Osteoblast (primary cell): ENCODE data around the gene TDRD3. TPM values are rescaled to one million over a fixed set of nuclear protein-coding genes. Genes with fewer than 3 reads are reported as not detected.

Experiments
- DNase-seq: peaks from one replicate; pipeline ENCODE4 v3.0.0; 2011; ENCODE audit warnings: low spot score, mixed read lengths; ENCODE audit not compliant: insufficient read length; ENCODE audit errors: missing footprints
- H2AFZ ChIP-seq: 2 replicates; pipeline ENCODE4 v1.6.0; 2011; ENCODE audit warnings: mild to moderate bottlenecking, low read length
- H3K27ac ChIP-seq: 2 replicates; pipeline ENCODE4 v1.5.1; 2011; ENCODE audit warnings: mild to moderate bottlenecking, low read depth, low read length, moderate library complexity
- H3K27me3 ChIP-seq: 2 replicates; pipeline ENCODE4 v1.6.0; 2012; ENCODE audit warnings: mild to moderate bottlenecking, control low read depth, inconsistent platforms, low read length, moderate library complexity; ENCODE audit not compliant: insufficient read depth
- H3K36me3 ChIP-seq: 2 replicates; pipeline ENCODE4 v1.5.1; 2011; ENCODE audit warnings: mild to moderate bottlenecking, low read length, control low read depth, moderate library complexity; ENCODE audit not compliant: insufficient read depth
- H3K4me1 ChIP-seq: 2 replicates; pipeline ENCODE4 v1.5.1; 2011; ENCODE audit warnings: mild to moderate bottlenecking, low read length, control low read depth, moderate library complexity; ENCODE audit not compliant: insufficient read depth
- H3K4me2 ChIP-seq: 2 replicates; pipeline ENCODE4 v1.6.0; 2011; ENCODE audit warnings: mild to moderate bottlenecking, low read length; ENCODE audit not compliant: insufficient read depth
- H3K4me3 ChIP-seq: fragments of 200-600 bp; sonication (generic); 3 replicates; pipeline ENCODE4 v1.5.1; 2012; ENCODE audit warnings: mild to moderate bottlenecking, low read length, inconsistent platforms; ENCODE audit not compliant: insufficient read depth
- H3K79me2 ChIP-seq: 2 replicates; pipeline ENCODE4 v1.6.0; 2012; ENCODE audit warnings: mild to moderate bottlenecking, low read length, control low read depth, inconsistent platforms; ENCODE audit not compliant: insufficient read depth
- H3K9me3 ChIP-seq: 2 replicates; pipeline ENCODE4 v1.5.1; 2011; ENCODE audit warnings: low read depth, low read length, control low read depth
- H4K20me1 ChIP-seq: 2 replicates; pipeline ENCODE4 v1.6.0; 2012; ENCODE audit warnings: mild to moderate bottlenecking, low read length, control low read depth; ENCODE audit not compliant: insufficient read depth
- CTCF ChIP-seq: IDR thresholded peaks from 2 replicates; pipeline ENCODE4 v1.5.1; 2011; ENCODE audit warnings: mild to moderate bottlenecking, low read depth, low read length, moderate library complexity; ENCODE audit errors: extremely low read depth
- total RNA-seq: library from RNA; depleted of rRNA; stranded (reverse); fragments of >200 nt; gene quantifications from 2 replicates; pipeline ENCODE4 v1.2.3, GENCODE V29; 2012

Gene TDRD3
- total RNA-seq, 1 donor = 33.7 TPM

DNA sequence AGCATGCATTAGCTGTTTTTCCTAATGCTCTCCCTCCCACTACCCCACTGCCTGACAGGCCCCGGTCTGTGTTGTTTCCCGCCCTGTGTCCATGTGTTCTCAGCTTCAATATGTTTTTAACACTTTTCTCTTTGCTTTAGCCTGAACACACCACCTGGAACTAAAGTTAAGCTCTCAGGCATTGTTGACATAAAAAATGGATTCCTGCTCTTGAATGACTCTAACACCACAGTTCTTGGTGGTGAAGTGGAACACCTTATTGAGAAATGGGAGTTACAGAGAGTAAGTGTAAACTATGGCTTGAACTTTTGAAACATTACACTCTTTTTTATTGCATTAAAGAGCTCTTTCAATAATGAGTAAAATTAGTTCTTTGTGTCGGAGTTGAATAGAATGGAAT lies 70.1 kb downstream of the TDRD3 start:
- Histone ChIP-seq H3K27ac (no peak overlapping the region), H3K27me3 (no peaks in the 10 kb centered on the region), H3K9me3 (no peaks in the 10 kb centered on the region), H3K36me3 (no peaks in the 10 kb centered on the region), H3K4me2 (no peak overlapping the region), H3K4me3 (no peak overlapping the region), H3K79me2 (no peaks in the 10 kb centered on the region), H3K4me1 (no peaks in the 10 kb centered on the region), H2AFZ (no peak overlapping the region), H4K20me1 (no peaks in the 10 kb centered on the region)
- no peak for DNase-seq
- TF ChIP-seq CTCF = no peak

GRCh38 chr13:60479273-60479672 lies 82.3 kb downstream of the TDRD3 start:
- Histone ChIP-seq H3K4me2 (no peak overlapping the region), H3K9me3 (no peaks in the 10 kb centered on the region), H2AFZ (no peak overlapping the region), H3K27ac (no peak overlapping the region), H3K4me1 (no peaks in the 10 kb centered on the region), H3K4me3 (no peak overlapping the region), H3K36me3 (no peaks in the 10 kb centered on the region), H3K79me2 (no peaks in the 10 kb centered on the region), H3K27me3 (no peaks in the 10 kb centered on the region), H4K20me1 (no peaks in the 10 kb centered on the region)
- DNase-seq = no peak
- TF ChIP-seq CTCF = no peak

DNA sequence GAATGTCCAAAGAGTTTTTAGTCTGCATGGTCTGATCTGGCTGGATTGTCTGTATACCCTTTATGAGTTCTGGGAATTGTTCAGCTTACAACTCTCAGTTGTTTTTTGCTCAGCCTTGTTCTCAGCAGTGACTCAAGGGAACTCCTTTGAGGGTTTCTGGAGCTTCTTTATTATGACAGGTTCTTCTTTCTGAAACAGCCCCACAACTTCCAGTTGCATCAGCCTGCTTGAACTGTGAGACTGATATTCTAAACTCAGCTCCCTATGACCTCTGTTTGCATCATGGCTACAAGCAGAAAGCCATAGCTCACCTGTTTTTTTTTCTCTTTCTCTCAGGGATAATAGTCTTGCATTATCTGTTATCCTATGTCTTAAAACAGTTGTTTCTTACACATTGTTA lies 85.0 kb downstream of the TDRD3 start:
- H3K9me3 ChIP-seq = no peaks in the 10 kb centered on the region
- H3K4me1 ChIP-seq = no peaks in the 10 kb centered on the region
- H3K4me3 ChIP-seq = no peak overlapping the region
- no peak overlapping the region for H3K4me2 ChIP-seq
- H3K27me3 ChIP-seq = no peaks in the 10 kb centered on the region
- no peaks in the 10 kb centered on the region for H3K79me2 ChIP-seq
- no peaks in the 10 kb centered on the region for H3K36me3 ChIP-seq
- H3K27ac ChIP-seq = no peak overlapping the region
- TF ChIP-seq CTCF = no peak
- H2AFZ ChIP-seq = no peak overlapping the region
- DNase-seq = no peak
- no peaks in the 10 kb centered on the region for H4K20me1 ChIP-seq

- Histone ChIP-seq H3K4me1 (no peaks in the 10 kb centered on the region), H3K4me2 (no peak overlapping the region), H3K27ac (no peak overlapping the region), H2AFZ (no peak overlapping the region), H3K79me2 (no peaks in the 10 kb centered on the region), H3K4me3 (no peak overlapping the region), H4K20me1 (no peaks in the 10 kb centered on the region), H3K27me3 (no peaks in the 10 kb centered on the region), H3K9me3 (no peaks in the 10 kb centered on the region), H3K36me3 (no peaks in the 10 kb centered on the region)
- no peak for DNase-seq
- no peak for TF ChIP-seq CTCF
Measured at GRCh38 chr13:60484865-60485264, 87.8 kb downstream of the TDRD3 start.
